Posterior vena cava (tissue), 2 donors: Measurements from ENCODE around the gene RAB30. TPM values are rescaled to one million over a fixed set of nuclear protein-coding genes. Genes with fewer than 3 reads are reported as not detected.
"Not testable (repeated sequence)": the region's sequence is repeated elsewhere in the genome, so short reads cannot be mapped to it uniquely, and the experiment has no call there.

Source experiments
- DNase-seq: peaks from one replicate; pipeline ENCODE4 v3.0.0-alpha.2; 2020; ENCODE audit warnings: low spot score
- intact Hi-C, 2 donors: fragments of 100-400 bp; cut with DNase I; formaldehyde crosslinking; loops; one replicate each; pipeline versions ENCODE4 v1.14.1 to v1.14.2; 2022 to 2023
- total RNA-seq, 2 donors: library from RNA; stranded (reverse); fragmentation: NEBNext Ultra II Directional; extraction: Animal tissue kit (Norgen Biotek cat#: 25700); gene quantifications; one replicate each; pipeline ENCODE4 v1.2.1, GENCODE V29; 2021
- donor health status: DM: yes; HTN: yes; CAD: no.
- donor health status: DM: yes; HTN: yes; CAD: no.

RAB30 gene
- total RNA-seq, 2 donors from 2014 or later = 22.1 to 27.9 TPM

DNA sequence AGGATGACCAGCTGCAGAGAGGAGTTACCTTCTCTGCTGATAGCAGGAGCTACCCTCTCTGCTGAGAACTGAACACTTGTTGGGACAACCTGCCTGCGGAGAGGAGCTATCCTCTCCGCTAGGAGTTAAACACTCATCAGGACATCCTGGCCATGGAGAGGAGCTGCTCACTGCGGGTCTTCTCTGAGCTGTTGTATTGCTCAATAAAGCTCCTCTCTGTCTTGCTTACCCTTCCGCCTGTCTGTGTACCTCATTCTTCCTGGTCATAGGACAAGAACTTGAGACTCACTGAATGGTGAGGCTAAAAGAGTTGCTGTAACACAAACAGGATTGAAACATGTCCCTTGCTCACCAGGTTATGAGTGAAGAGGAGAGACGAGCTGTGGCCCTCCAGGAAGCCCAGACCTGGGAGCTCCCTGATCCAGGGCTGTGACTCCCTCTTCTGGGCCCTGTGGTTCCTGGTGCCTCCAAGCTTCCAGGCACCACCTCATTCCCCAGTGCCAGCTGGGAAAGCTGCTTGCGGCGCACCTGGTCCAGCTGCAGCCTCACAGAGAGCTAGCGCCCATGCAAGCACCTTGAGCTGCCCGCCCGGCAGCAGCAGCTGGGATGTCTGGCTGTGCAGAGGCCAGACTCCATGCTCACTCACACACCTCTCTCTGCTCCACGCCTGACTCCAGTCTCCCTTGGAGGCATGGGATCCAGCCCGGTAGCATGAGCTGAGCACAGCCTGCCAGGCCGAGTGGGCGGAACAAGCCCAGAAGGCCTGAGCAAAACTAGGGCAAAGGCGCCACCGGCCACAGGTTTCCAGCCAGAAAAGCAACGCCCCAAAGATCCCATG, 50.5 kb downstream of the RAB30 start:
- DNase-seq = no peak
- intact Hi-C loops = no loop called here

DNA sequence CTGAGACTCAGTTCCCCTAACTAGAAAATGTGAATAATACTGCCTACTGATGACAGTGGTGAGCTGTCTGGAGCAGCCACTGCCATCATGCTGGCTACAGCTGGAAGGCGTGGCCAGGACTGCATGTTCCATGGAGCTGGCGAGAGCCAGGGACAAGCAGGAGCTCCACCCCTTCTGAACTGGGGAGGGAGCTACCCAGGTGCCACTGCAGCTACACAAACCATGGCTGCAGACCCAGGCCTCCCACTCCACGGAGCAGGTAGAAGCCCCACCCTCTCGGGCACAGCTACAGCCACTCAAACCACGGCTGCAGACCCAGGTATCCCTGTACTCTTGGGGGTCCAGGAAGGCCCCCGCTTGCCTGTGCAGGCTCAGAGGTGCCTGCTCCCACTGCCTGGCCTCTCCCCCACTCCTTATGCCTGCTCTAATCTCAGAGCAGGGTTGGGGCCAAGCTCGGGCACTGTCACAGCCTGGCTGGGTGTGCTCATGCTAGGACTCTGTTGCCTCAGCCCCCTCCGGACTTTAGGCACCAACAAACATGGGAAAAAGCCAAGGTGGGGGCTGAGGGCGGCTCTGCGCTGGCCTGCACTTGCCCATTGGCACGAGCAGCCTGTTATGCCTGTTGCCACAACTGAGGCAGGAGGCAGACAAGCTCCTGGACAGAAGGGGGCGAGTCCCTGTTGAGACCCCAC, 51.7 kb downstream of the RAB30 start:
- intact Hi-C loops = loop anchor here in 1 of 2 donors (5.0 kb wide), 1 partner anchor 473 kb away; no protein-coding TSS in a partner anchor
- DNase-seq = no peak

DNA sequence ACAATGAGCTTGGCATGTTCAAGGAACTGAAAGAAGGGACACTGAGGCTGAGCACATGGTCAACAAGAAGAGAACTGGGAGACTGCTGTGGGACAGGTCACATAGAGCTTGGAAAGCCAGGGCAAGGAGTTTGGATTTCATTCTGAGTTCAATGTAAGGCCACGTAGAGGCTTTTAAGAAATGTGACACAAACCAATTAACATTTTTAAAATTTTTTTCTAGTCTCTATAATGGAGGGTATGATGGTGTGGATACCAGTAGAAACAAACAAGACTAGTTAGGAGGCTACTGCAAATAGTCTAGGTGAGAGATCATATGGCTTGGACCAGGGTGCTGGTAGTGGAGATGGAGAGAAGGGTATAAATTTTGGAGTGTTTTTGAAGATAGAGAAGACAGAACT, 56.7 kb downstream of the RAB30 start:
- no peak for DNase-seq
- intact Hi-C loops = loop anchor here in 1 of 2 donors (5.0 kb wide), 1 partner anchor 468 kb away; no protein-coding TSS in a partner anchor

DNA sequence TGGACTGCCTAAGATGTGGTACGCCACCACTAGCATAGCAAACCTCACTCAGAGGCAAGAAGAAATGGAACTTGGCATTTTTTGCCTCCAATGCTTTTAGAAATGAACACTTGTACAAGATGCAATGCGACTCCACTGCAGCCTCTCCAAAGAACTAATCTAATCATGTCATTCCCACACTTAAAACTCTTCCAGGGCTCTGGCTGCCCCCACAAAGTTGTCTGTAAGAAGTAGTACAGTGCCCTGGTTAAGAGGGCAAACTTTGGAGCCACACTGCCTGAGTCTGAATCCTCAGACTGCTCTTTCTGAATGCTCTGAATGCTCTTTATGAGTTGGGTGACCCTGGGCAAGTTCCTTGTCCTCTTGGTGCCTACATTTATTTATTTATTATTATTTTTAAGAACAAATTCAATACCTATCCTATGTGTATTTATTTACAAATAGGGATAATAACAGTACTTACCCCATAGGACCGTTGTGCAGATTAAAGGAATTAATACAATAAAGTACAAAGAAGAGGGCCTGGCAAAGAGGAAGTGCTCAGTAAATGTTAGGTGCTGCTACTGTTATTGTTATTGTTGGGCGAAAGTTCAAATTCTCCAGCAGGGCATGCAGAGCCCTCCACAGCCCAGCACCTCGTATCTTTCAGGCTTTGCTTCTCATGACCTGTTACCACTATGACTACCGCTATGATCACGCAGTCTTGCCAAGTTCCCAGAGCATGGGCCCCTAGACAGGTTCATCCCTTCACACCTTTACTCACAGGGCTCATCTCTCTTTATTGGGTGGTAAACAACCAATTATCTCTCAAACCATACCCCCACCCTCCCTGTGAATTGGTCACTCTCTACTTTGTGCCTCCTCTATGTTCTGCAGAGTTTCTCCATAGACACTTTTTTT, 59.3 kb downstream of the RAB30 start:
- no peak for DNase-seq
- intact Hi-C loops = no loop called here

DNA sequence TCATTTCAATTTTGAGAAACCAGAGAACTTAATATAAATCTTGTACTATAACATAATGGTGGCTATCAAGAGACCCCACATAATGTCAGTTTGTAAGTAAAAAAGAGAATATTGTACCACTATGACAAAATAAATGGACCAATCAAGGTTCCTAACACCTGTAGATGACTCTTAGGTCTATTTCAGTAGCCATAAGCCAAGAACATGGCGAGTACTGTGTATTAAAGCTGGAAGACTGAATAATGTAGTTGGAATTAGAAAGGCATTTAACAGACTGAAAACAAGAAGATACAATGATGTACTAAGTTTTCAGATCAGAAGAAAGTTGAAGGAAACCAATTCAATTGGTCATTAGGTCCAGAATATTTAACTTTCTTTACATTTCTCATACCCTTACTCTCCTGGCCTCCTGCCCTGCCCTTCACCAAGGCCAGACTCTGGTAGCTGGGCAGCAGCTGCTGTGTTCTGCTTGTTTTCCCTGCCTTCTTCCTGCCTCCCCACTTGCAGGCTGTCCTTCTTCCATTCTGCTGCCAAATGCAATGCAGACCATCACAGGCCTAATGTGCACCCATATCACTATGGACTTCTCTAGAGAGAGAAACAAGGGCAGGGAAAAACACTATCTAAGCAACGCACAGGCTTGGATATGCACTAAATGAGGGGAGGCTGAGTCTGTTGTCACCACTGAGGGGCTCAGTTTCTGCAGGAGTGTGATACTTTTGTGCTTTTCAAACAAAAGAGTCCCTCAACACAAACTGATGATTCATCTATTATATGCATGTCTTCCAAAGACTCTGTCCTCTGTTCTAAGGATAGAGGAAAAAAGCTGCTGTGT, 60.1 kb downstream of the RAB30 start:
- intact Hi-C loops = no loop called here
- no peak for DNase-seq

DNA sequence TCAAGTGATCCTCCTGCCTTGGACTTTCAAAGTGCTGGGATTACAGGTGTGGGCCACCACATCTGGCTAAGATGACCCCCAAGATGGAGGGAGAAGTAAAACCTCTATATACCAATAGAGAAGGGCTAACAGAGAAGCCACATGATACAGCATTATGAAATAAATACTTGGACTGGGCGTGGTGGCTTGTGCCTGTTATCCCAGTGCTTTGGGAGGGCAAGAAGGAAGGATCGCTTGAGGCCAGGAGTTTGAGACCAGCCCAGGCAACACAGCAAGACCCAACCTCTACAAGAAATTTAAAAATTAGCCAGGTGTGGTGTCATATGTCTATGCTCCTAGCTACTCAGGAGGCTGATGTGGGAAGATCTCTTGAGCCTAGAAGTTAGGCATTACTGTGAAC, 61.7 kb downstream of the RAB30 start:
- intact Hi-C loops = no loop called here
- DNase-seq = no peak

DNA sequence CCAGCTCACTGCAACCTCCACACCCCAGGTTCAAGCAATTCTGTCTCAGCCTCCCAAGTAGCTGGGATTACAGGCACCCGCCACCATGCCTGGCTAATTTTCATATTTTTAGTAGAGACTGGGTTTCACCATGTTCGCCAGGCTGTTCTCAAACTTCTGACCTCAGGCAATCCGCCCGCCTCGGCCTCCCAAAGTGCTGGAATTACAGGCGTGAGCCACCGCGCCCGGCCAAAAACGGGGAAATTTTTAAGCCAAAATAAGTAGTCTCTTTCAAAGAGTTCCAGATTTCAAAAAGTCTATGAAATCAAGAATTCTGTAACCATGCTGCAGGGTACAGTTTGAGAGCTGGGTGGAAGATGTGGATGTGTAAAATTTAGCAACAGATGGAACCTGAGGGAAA, 62.6 kb downstream of the RAB30 start:
- DNase-seq, intact Hi-C loops: not testable (repeated sequence)

DNA sequence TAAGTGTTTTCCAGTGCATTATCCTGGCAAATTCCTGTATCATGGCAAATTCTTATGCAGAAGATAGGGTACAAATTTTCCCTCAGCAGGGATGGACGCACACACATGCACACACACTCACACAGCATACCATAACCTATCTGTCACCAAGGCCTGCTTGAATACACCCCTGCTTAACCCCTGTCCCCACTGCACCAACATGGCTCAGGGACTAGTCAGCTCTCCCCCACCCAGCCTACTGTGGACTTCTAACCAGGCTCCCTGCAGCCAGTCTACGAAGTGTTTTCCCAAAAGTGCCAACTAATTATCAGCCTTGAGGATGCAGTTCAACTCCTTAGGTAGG, 63.1 kb downstream of the RAB30 start:
- DNase-seq = no peak
- intact Hi-C loops = no loop called here

DNA sequence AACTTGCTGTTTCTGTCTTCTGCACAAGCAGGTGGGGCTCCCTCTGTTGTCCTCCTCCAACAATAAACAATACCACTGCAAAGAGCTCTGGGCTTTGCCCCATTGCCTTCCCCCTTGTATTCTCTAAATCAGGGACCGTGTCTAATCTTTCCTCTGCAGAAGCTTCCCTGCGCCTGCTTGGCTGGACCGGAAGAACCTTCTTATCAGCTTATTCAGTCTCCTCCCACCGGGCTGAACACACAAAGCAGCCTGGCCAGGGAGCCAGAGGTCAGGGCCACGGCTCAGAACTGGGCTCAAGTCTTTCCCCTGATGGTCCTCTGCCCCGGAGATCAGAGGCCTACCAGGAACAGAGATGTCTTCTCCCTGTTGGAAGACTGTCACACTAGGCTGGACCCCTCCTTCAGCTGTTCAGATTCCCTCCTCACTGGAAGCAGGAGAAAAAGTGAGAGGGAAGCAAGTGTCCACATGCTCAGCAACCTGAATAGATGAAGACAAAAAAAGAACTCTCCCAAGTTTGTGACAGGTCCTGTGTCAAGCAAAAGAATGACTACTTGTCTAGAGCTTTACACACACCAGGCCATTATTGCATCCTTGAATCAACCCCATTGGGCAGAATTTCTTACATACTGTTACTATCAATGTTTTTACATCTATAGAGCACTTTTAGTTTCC, 63.7 kb downstream of the RAB30 start:
- DNase-seq = no peak
- intact Hi-C loops = no loop called here

DNA sequence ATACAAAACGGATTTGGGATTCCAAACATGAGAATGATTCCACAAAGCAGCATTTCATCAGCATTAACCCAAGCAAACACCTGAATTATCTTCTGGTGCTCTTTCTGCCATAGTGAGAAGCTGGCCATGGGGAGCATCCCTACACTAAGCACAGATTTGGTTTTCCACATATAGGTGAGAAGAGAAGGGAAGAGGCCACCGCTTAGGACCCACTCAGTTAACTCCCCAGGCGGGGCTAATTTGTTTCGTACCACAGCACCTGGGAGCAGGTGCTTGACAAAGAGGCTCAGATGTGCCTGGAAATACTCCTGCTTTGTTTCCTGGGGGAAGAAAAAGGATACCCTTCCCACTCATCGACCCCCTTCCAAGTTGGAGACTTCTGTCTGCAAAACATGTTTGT, 64.2 kb downstream of the RAB30 start:
- intact Hi-C loops = no loop called here
- no peak for DNase-seq

DNA sequence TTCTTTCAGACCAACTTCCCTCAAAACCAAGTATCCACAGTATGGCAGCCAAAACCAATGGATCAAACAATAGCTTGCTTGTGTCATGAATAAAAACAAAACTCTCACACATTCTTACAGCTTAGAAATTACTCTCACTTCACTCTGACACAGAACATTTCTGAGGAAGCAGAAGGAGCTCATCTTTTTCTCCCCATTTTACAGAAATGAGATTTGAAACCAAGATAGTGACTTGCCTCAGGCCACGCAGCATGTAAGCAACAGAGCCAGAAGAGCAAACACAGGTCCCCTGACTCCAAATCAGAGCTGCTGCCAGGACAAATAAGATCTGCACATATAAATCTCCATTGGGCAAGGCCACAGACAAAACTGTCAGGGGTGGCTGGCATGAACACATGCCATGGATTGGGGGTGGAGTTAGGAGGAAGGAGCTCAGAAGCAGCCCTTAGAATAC, 64.8 kb downstream of the RAB30 start:
- no peak for DNase-seq
- intact Hi-C loops = no loop called here

DNA sequence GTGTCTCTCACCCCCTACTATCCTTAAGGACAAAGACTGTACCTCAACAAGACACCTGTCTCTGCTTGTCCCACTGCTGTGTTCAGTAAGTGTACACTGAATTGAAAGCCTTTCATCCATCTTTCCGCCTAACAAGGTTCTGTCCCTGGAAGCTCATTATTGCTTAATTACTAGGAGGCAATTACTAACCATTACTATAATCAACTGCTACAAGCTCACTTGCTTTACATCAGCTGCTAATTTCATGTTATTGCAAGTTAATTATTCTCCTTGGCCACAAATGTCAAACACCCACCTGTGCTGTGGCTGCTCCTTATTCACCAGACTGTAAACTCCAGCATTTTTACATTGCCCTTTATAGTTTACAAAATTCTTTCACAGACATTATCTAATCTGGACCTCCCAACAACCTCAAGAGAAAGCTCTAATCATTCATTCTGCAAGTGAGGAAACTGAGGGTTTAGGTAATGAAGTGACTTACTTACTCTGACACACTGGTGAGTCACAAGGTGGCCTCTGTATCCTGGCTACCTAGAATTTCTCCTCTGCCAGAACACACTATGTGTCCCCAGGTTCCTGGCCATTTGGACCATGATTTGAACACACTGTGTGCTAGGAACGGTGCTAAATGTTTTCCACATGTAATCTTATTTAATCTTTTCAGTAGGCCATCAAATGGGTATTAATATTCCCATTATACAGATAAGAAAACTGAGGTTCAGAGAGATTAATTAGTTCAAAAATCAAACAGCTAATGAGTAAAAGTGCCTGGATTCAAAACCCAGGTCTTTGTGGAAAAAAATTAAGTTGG, 66.7 kb downstream of the RAB30 start:
- DNase-seq = no peak
- intact Hi-C loops = no loop called here

DNA sequence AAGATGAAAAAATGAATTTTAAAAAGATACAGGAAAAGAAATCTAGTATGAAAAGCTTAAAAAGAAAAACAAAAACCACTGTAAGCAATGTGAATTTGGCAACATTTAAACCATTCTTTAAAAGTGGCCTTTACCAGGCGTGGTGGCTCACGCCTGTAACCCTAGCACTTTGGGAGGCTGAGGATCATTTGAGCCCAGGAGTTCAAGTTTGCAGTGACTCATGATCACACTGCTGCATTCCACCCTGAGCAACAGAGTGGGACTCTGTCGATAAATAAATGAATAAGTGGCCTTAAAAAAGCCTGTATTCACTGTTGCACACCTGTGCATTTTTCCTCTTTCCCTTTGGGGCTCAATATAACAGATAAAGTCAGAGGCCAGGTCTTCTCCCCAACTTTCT, 69.2 kb downstream of the RAB30 start:
- no peak for DNase-seq
- intact Hi-C loops = no loop called here

DNA sequence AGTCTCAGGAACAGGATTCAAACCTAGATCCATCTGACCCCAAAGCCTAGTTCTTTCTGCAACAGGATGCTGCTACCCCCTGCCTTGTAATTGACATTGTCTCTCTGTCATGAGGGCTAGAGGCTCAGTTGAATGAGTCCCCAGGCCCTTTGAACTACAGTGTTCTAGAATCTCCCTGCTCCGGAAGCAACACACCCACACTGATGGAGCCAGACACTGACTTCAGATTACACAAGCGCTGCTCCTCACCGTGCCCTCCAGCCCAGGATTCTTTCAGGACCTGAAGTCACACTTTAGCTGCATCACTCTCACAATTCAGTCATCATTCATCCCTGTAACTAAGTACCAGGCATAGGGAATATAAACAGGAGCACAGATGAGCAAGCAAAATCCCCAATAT, 69.6 kb downstream of the RAB30 start:
- intact Hi-C loops = no loop called here
- no peak for DNase-seq

DNA sequence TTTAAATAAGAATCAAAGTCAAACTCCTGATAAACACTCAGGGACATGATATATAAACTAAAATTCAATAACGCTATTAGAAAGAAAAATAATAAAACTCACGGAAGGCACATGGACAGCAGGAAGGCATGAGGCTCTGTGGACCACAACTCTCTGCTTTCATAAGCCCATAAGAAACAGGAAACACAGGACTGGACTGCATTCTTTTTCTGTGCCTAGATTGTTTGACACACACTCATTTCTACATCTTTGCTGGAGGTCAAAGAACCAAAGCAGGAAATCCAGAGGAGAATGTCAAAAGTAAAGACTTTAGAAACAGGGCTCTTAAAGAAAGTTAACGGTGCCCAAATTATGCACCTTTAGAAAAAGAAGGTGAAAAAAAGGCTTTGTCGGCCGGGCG, 71.3 kb downstream of the RAB30 start:
- intact Hi-C loops = no loop called here
- no peak for DNase-seq

DNA sequence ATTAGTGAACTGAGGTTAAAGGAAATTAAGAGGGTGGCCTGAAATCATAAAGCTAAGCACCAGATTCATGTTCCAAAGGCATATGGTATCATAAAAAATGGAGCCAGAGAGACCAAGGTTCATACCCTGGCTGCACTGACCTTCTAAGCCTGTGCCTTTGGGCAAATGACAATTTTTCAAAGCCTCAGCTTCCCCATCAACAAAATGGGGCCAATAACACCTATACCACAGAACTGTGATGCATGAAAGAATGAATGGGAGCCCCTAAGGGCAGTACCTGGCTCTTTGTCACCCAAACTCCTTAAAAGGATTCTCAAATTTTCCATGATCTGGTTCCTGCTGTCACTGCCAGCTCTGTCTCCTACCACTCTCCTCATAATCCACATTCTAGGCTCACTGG, 72.5 kb downstream of the RAB30 start:
- DNase-seq = no peak
- intact Hi-C loops = no loop called here

DNA sequence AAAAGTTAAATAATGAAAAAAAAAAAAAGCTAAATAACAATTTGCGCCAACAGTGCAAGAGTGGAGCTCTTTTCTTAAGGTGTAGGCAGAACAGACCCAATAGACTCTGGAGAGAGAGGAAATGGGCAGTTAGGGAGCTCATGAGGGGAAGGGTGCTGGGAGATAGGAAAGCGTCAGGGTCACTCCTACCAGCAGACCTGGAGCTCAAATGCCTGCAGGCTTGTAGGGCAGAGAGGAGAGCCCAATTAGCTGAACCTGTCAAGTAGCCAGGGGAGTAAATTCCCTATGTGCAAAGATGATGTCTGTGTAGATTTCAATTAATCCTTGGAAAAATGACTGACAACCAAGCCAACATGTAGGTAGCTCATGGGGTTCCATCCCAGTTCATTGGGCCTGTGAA, 73.0 kb downstream of the RAB30 start:
- intact Hi-C loops = no loop called here
- no peak for DNase-seq
